K562 (cell line): ENCODE measurements around the gene MARCKS. TPM values are rescaled to one million over a fixed set of nuclear protein-coding genes. Genes with fewer than 3 reads are reported as not detected.

Experiments
- ARNT ChIP-seq, 2 experiments: fragments of 450-650 bp; IDR thresholded peaks; 2 replicates each; pipeline ENCODE4 v1.6.1; 2016; ENCODE audit warnings: mild to moderate bottlenecking in 1 of 2
- ATF1 ChIP-seq, 2 experiments: fragments of 450-650 bp in 1 of 2; IDR thresholded peaks; 2 replicates each; pipeline ENCODE4 v1.6.1; 2016; ENCODE audit warnings: missing compliant biosample characterization in 1 of 2, missing genetic modification characterization in 1 of 2
- ATF4 ChIP-seq: fragments of 450-650 bp; formaldehyde crosslinking; IDR thresholded peaks from 2 replicates; pipeline ENCODE4 v1.4.0; 2022; ENCODE audit warnings: mild to moderate bottlenecking, moderate library complexity
- DEAF1 ChIP-seq: fragments of 450-650 bp; formaldehyde crosslinking; IDR thresholded peaks from 2 replicates; pipeline ENCODE4 v1.4.0; 2020; ENCODE audit warnings: mild to moderate bottlenecking, moderate library complexity
- GABPB2 ChIP-seq: fragments of 250-450 bp; sonication (Bioruptor Pico); conservative IDR thresholded peaks from 2 replicates; pipeline ENCODE4 v1.5.1; 2021; ENCODE audit warnings: mild to moderate bottlenecking
- POLR2G ChIP-seq: fragments of 200-400 bp; formaldehyde crosslinking; IDR thresholded peaks from 2 replicates; pipeline ENCODE4 v1.6.1; 2017; ENCODE audit warnings: low read depth, mild to moderate bottlenecking, antibody characterized with exemption, low read length, moderate library complexity
- THRA ChIP-seq: fragments of 450-650 bp; IDR thresholded peaks from 2 replicates; pipeline ENCODE4 v1.6.1; 2017; ENCODE audit warnings: mild to moderate bottlenecking, moderate library complexity
- ZNF316 ChIP-seq: fragments of 450-650 bp; IDR thresholded peaks from 2 replicates; pipeline ENCODE4 v1.6.1; 2016
- ZNF318 ChIP-seq, 2 experiments: fragments of 450-650 bp; IDR thresholded peaks; 2 replicates each; pipeline ENCODE4 v1.6.1; 2016; ENCODE audit warnings: mild to moderate bottlenecking in 2 of 2, borderline replicate concordance in 1 of 2, low read depth in 1 of 2, moderate library complexity in 1 of 2
- ZNF589 ChIP-seq: fragments of 200-800 bp; sonication (Bioruptor generic); IDR thresholded peaks from 2 replicates; pipeline ENCODE4 v1.6.1; 2016; ENCODE audit warnings: low read depth, missing genetic modification characterization, missing compliant biosample characterization
- ZNF644 ChIP-seq: fragments of 200-800 bp; sonication (Bioruptor generic); IDR thresholded peaks from 2 replicates; pipeline ENCODE4 v1.6.1; 2016; ENCODE audit warnings: low read depth, missing genetic modification characterization, missing compliant biosample characterization
- polyA plus RNA-seq, 8 experiments: library from polyadenylated mRNA; depleted of rRNA in 4 of 8; stranded (reverse) in 5 of 8; unstranded in 3 of 8; fragments of >200 nt; fragmentation: Nextera tagmentation in 2 of 8; fragmentation: Illumina TruSeq in 1 of 8; extraction: Ambion mirVana in 2 of 8; extraction: Trizol in 1 of 8; gene quantifications; 2 replicates each; pipeline versions ENCODE4 v1.2.1 to v1.2.3, GENCODE V29; 2011 to 2014; ENCODE audit warnings: inconsistent platforms in 1 of 8, missing spikeins in 1 of 8
- total RNA-seq, 7 experiments: library from RNA; depleted of rRNA in 6 of 7; stranded (reverse); fragments of >200 nt in 6 of 7; fragmentation: Illumina TruSeq in 2 of 7; extraction: Trizol in 2 of 7; gene quantifications; 2 replicates each; pipeline versions ENCODE4 v1.2.1 to v1.2.3, GENCODE V29; 2011 to 2021; ENCODE audit warnings: low replicate concordance in 1 of 7

The MARCKS gene
- total and polyA plus RNA-seq, 9 of the 15 experiments (the other 6 are each of a cell fraction or from before 2014, with no cell fraction given) = 0.15 to 2.7 (median 1.0) TPM

GRCh38 chr6:113854531-113855499 lies 2.3 kb upstream of the MARCKS start (continued):
- TF ChIP-seq ZNF318 (IDR thresholded peaks at IDR 0.05; ENCODE audit: borderline replicate concordance in 1 of 2, low read depth in 1 of 2) (no peak), ATF4 (0 out of 2 replicates have a peak, but pooled peaks have one; percentile 11), GABPB2 (no peak), ZNF589 (CRISPR knock-in tag) (no peak), ZNF644 (tag) (no peak), DEAF1 (CRISPR knock-in tag) (no peak), ATF1 (CRISPR knock-in tag; IDR thresholded peaks at IDR 0.05) (no peak), ATF1 (tag; IDR thresholded peaks at IDR 0.05) (peak; percentile 41; the same call in 1 of the 2 replicates), ZNF316 (no peak), ARNT (IDR thresholded peaks at IDR 0.05) (no peak), POLR2G (peak; percentile 47), THRA (no peak)
